ENCODE measurements around the gene SUPT5H.

- TF ChIP-seq CTCF (IDR thresholded peaks at IDR 0.05; ENCODE audit: insufficient read depth, low read length, poor library complexity, severe bottlenecking), result no peak
- no peak for TF ChIP-seq EZH2phosphoT487 (conservative IDR thresholded peaks at IDR 0.05; ENCODE audit: low read length)
These were observed 24.6 kb upstream of the SUPT5H start for GRCh38 chr19:39420769-39421168.
